ENCODE results near the gene CNOT3. TPM values are rescaled to one million over a fixed set of nuclear protein-coding genes. Genes with fewer than 3 reads are reported as not detected.
A peak's percentile ranks its signal among the peaks of the same experiment; 100 is the strongest.

The CNOT3 gene
- polyA plus RNA-seq, 1 of the 3 experiments (the other 2 are of a cell fraction): 14.2 TPM

DNA sequence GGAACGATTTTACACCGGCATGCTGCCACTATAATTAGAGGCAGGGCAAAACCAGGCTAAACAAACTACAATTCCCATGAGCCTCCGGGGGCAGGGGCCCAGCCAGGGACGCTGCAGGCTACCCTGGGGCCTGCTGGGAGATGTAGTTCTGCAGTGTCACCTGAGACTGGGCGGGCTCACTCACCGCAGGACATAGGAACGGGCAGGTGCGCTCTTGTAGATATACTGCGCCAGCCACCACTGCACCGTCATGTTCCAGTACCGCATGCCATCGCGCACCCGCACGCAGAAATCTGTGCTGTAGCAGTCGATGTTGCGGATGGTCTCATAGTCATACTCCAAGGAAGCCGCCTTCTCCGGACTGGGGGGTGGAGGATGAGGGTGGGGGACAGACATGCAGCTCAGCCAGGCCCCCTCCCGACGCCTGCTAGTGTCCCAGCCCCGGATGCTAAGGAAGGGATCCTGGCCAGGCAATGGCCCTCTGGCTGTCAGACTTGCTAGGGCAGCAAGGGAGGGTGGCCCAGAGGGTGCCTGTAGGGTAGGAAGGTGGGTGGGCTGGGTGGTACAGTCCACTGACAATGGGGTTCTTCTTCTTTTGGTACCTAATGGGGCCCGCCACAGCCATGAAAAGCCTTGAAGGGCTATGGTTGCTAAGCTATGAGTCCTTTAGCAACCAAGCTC, 41.2 kb downstream of the CNOT3 start:
- Histone ChIP-seq H3K27me3 (ENCODE audit: insufficient read depth) (no peaks in the 10 kb centered on the region), H2AFZ (ENCODE audit: low read depth) (no peak overlapping the region), H3K4me2 (no peak overlapping the region), H4K20me1 (ENCODE audit: insufficient read depth) (peaks cover 5% of the 10 kb centered on the region; the same call in 1 of the 2 replicates), H3K4me1 (ENCODE audit: control insufficient read depth in 1 of 2, insufficient read depth in 2 of 2, low read depth in 1 of 2, low read length in 1 of 2) (peaks cover 0 to 9% of the 10 kb centered on the region in 2 experiments; a peak in 1 of 4 replicates), H3K4me3 (ENCODE audit: low read depth in 2 of 2, low read length in 1 of 2) (no peak overlapping the region), H3K9me2 (no peaks in the 10 kb centered on the region), H3K9me3 (no peaks in the 10 kb centered on the region), H3K79me2 (ENCODE audit: insufficient read depth) (no peaks in the 10 kb centered on the region), H3K9ac (no peak overlapping the region), H3K36me3 (replicated peaks in 1 of 2; ENCODE audit: control insufficient read depth in 1 of 2, insufficient read depth in 2 of 2, low read length in 1 of 2) (peaks cover 26 to 29% of the 10 kb centered on the region in 2 experiments), H3F3A (replicated peaks; ENCODE audit: insufficient read depth) (peaks cover 7% of the 10 kb centered on the region), H3K27ac (ENCODE audit: low read depth in 2 of 2, low read length in 1 of 2) (no peak overlapping the region)
- CTCF ChIA-PET: interaction anchor here (1.6 to 3.5 kb wide), 2 partner anchors 10 to 11 kb away, joined by 4 to 12 read pairs; no protein-coding TSS in a partner anchor
- TF ChIP-seq, protein P1, sequence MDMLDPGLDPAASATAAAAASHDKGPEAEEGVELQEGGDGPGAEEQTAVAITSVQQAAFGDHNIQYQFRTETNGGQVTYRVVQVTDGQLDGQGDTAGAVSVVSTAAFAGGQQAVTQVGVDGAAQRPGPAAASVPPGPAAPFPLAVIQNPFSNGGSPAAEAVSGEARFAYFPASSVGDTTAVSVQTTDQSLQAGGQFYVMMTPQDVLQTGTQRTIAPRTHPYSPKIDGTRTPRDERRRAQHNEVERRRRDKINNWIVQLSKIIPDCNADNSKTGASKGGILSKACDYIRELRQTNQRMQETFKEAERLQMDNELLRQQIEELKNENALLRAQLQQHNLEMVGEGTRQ (IDR thresholded peaks at IDR 0.05; ENCODE audit: borderline replicate concordance, low read depth, low read length): no peak
- TF ChIP-seq, protein P2, sequence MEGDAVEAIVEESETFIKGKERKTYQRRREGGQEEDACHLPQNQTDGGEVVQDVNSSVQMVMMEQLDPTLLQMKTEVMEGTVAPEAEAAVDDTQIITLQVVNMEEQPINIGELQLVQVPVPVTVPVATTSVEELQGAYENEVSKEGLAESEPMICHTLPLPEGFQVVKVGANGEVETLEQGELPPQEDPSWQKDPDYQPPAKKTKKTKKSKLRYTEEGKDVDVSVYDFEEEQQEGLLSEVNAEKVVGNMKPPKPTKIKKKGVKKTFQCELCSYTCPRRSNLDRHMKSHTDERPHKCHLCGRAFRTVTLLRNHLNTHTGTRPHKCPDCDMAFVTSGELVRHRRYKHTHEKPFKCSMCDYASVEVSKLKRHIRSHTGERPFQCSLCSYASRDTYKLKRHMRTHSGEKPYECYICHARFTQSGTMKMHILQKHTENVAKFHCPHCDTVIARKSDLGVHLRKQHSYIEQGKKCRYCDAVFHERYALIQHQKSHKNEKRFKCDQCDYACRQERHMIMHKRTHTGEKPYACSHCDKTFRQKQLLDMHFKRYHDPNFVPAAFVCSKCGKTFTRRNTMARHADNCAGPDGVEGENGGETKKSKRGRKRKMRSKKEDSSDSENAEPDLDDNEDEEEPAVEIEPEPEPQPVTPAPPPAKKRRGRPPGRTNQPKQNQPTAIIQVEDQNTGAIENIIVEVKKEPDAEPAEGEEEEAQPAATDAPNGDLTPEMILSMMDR (IDR thresholded peaks at IDR 0.05): no peak
- TF ChIP-seq CHD2 (IDR thresholded peaks at IDR 0.05; ENCODE audit: low read length, partially characterized antibody) (peak; percentile 44), TCF12 (IDR thresholded peaks at IDR 0.05) (no peak)
- TF ChIP-seq, protein P3, sequence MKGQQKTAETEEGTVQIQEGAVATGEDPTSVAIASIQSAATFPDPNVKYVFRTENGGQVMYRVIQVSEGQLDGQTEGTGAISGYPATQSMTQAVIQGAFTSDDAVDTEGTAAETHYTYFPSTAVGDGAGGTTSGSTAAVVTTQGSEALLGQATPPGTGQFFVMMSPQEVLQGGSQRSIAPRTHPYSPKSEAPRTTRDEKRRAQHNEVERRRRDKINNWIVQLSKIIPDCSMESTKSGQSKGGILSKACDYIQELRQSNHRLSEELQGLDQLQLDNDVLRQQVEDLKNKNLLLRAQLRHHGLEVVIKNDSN (IDR thresholded peaks at IDR 0.05; ENCODE audit: borderline replicate concordance, low read depth): no peak
- DNase-seq: peak; percentile 72
- POLR2A ChIA-PET: no interaction called here
- WGBS (ENCODE audit: low lambda C conversion rate): 88% methylated on average over 22 of the region's 23 CpGs

DNA sequence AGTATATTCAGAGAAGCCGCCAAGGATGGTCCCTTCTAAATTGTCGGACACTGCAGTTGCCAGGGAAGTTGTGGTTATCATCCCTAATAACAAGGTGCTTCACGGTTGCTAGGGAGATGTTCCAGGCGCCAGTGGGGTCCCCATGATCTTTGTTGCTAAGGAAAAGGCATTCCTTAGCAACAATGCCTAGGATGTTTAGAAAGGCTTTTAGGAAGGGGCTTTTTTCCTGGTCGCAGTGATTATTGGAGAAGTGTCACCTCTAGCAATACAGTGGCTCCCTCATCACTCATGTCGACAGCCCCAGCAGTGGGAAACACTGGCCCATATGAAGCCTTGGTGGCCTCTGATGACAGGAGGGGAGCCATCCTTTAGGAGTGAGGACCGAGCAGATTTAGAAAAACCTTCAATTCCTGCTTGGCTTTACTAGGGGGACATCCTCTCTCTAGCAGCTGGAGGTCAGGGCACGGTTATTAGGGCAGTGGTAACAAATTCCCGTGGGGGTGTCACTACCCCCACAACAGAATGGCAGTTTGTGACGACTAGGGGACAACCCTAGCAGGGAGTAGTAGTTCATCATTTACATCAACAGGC, 41.8 kb downstream of the CNOT3 start:
- no peak overlapping the region for H2AFZ ChIP-seq (ENCODE audit: low read depth)
- H3F3A ChIP-seq (replicated peaks; ENCODE audit: insufficient read depth): peaks cover 3% of the 10 kb centered on the region
- no peak overlapping the region for H3K4me2 ChIP-seq
- H3K4me1 ChIP-seq (ENCODE audit: control insufficient read depth in 1 of 2, insufficient read depth in 2 of 2, low read depth in 1 of 2, low read length in 1 of 2): peaks cover 0 to 9% of the 10 kb centered on the region in 2 experiments; a peak in 1 of 4 replicates
- peaks cover 28 to 32% of the 10 kb centered on the region in 2 experiments for H3K36me3 ChIP-seq (replicated peaks in 1 of 2; ENCODE audit: control insufficient read depth in 1 of 2, insufficient read depth in 2 of 2, low read length in 1 of 2)
- no peaks in the 10 kb centered on the region for H3K9me3 ChIP-seq
- H3K79me2 ChIP-seq (ENCODE audit: insufficient read depth): 0 out of 2 replicates have a peak, but pooled peaks cover 5% of the 10 kb centered on the region
- TF ChIP-seq MXI1 (IDR thresholded peaks at IDR 0.05; ENCODE audit: low read depth, low read length): no peak
- TF ChIP-seq, protein P4, sequence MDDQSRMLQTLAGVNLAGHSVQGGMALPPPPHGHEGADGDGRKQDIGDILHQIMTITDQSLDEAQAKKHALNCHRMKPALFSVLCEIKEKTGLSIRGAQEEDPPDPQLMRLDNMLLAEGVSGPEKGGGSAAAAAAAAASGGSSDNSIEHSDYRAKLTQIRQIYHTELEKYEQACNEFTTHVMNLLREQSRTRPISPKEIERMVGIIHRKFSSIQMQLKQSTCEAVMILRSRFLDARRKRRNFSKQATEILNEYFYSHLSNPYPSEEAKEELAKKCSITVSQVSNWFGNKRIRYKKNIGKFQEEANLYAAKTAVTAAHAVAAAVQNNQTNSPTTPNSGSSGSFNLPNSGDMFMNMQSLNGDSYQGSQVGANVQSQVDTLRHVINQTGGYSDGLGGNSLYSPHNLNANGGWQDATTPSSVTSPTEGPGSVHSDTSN (IDR thresholded peaks at IDR 0.05): no peak
- no peak for TF ChIP-seq GATA2 (CRISPR knock-in tag; IDR thresholded peaks at IDR 0.05)
- TF ChIP-seq RCOR1 (IDR thresholded peaks at IDR 0.05; ENCODE audit: low read length): no peak
- TF ChIP-seq RFX5 (IDR thresholded peaks at IDR 0.05; ENCODE audit: low read length): no peak
- no peak for TF ChIP-seq FOXM1 (IDR thresholded peaks at IDR 0.05; ENCODE audit: low read depth)
- TF ChIP-seq, protein P3 (IDR thresholded peaks at IDR 0.05; ENCODE audit: borderline replicate concordance, low read depth): no peak
- no peak for TF ChIP-seq CHD2 (IDR thresholded peaks at IDR 0.05; ENCODE audit: low read length, partially characterized antibody)
- TF ChIP-seq, protein P5, sequence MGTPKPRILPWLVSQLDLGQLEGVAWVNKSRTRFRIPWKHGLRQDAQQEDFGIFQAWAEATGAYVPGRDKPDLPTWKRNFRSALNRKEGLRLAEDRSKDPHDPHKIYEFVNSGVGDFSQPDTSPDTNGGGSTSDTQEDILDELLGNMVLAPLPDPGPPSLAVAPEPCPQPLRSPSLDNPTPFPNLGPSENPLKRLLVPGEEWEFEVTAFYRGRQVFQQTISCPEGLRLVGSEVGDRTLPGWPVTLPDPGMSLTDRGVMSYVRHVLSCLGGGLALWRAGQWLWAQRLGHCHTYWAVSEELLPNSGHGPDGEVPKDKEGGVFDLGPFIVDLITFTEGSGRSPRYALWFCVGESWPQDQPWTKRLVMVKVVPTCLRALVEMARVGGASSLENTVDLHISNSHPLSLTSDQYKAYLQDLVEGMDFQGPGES (IDR thresholded peaks at IDR 0.05; ENCODE audit: low read depth, low read length): no peak
- TF ChIP-seq POLR2AphosphoS5 (IDR thresholded peaks at IDR 0.05; ENCODE audit: low read depth, low read length): no peak
- H3K27ac ChIP-seq (ENCODE audit: low read depth in 2 of 2, low read length in 1 of 2): no peak overlapping the region
- no peaks in the 10 kb centered on the region for H3K9me2 ChIP-seq
- DNase-seq: peak; percentile 7
- H4K20me1 ChIP-seq (ENCODE audit: insufficient read depth): peaks cover 5% of the 10 kb centered on the region; the same call in 1 of the 2 replicates
- ChIA-PET POLR2A (no interaction called here), CTCF (interaction anchor here (1.6 to 3.5 kb wide), 2 partner anchors 9 to 12 kb away, joined by 4 to 12 read pairs; no protein-coding TSS in a partner anchor)
- WGBS (ENCODE audit: low lambda C conversion rate): 95% methylated on average over 9 of the region's 10 CpGs
- no peak overlapping the region for H3K4me3 ChIP-seq (ENCODE audit: low read depth in 2 of 2, low read length in 1 of 2)
- H3K27me3 ChIP-seq (ENCODE audit: insufficient read depth): no peaks in the 10 kb centered on the region
- no peak overlapping the region for H3K9ac ChIP-seq
